NCI-H2171 treated with DMSO at 0.1 percent for 48 hours (cell line): ENCODE results near the gene HHIPL1.

ENCODE experiments used
- DNase-seq: peaks from one replicate; lab custom pipeline; 2025; lab: John Stamatoyannopoulos, UW

HHIPL1 gene

DNA sequence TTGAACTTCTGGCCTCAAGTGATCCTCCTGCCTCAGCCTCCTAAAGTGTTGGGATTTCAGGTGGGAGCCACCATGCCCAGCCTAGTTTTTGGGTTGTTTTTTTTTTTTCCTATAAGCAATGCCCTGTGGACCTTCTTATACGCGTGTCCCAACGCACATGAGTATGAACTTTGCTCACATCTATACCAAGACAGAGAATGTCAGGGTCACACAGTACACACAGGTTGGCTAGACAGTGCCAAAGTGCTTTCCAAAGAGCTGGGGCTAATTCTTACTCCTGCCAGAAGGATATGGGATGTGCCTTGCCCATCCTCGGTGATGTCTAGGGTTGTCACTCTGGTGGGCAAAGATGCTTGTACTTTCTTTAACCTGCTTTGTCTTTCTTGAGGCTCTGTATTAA lies 33.3 kb upstream of the HHIPL1 start:
- no peak for DNase-seq

DNA sequence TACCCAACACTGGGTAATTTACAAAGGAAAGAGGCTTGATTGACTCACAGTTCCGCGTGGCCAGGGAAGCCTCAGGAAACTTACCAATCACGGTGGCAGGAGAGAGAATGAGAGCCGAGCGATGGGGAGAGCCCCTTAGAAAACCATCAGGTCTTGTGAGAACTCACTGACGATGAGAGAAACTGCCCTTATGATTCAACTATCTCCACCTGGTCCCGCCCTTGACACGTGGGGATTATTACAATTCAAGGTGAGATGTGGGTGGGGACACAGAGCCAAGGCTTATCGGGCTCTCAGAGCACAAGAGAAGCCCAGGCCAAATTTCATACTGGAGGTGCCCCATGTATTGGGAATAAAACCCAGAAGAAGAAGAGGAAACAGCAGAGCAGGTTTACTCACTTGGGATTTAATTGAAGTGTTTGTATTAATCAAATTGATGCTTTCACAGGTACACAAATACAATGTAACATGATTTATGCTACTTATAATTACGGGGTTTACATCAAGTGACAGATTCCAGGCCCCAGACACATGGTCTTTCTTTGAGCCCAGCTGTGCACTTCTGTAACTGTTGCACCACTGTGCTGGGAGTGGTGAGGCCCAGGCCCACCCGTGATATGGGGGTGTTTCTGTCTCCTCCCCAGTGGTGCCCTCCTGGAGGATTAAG lies 32.7 kb upstream of the HHIPL1 start:
- peak; percentile 53 for DNase-seq

DNA sequence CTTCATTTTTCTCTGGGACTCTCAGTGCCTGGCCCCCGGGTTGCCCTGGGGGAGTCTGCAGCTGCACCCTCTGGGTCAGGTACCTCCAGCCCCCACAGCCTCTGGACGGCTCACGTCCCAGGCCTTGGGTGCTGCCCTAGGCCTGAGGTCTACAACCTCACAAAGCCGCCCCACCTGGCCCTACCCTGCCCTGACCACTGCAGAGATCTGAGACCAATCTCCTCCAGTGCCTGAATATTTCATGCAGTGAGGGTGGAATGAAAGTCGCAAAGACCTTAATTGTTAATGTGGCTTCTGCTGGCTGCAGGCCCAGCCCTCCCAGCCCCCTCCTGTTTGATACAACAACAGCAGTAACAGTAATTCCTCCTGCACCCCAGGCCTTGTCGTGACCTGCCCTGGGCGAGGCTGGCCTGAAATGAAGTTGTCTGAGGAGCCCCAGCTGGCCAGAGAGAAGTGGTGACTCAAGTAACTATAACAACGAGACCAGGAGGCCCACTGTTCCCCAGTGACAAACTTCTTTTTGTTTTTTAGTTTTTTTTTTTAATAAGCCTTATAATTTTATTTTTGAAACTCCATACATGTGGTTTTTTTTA lies 32.1 kb upstream of the HHIPL1 start:
- DNase-seq: no peak

DNA sequence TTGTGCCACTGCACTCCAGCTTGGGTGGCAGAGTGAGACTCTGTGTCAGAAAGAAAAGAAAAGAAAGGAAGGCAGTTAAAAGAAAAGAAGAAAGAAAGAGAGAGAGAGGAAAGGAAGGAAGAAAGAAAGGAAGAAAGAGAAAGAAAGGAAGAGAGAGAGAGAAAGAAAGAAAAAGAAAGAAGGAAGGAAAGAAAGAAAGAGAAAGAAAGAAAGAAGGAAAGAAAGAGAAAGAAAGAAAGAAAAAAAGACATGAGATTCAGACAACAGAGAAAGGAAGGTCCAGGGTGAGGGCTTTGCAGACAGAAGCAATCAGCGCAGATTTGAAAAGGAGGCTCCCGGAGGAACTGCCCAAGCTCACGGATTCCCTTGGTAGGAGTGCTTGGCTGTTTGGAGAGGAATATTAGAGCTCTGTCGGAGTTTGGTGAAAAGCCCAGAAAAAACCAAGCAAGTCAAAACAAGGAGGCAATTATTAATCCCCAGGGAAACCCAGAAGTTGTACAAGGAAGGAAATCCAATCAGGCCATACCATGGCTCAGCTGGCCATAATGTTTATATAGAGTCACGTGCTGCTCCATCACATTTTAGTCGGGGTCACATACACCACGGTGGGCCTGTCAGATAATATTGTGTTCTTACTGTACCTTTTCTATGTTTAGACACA lies 29.3 kb upstream of the HHIPL1 start:
- peak; percentile 33 for DNase-seq

DNA sequence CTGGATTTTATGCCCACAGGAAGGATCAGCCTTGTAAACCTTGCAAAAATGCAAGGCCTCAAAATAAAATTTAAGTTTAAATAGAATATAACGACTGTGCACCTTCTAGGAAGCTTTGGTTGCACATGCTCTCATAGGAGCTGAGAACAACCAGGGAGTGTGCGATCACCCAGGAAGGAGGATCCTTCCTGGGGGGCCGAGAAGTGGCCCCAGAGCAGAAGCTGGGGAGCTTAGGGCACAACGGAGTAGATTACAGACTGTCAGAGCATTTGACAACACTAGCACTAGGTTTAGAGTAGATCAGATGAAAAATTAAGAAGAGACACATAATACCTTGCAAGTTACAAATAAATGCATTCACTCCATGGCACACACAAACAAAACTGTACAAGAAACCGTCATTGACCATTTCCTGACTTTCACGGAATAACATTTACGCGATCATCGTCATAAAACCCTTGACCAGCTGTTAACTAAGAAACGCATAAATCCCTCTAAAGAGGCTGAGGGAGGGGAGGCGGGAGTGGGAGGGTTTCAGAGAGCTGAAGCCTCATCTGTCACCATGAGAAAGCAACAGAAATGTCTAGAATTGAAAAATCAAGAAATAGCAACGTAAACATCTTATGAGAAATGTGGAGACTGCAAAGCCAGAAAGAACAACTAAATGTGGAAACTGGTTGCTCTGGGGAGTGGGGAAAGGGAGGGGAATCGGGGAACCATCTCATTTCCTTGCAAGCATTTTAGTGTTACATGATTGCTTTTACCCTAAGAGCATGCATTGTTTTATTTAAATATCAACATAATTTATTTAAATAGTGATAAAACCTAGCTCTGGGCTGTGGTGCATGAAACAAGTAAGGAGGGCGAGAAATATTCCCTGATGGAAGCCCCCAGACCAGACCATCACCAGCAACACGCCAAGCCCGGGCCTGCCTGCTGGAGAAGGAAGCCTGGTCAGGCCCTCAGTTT lies 27.8 kb upstream of the HHIPL1 start:
- DNase-seq: no peak

DNA sequence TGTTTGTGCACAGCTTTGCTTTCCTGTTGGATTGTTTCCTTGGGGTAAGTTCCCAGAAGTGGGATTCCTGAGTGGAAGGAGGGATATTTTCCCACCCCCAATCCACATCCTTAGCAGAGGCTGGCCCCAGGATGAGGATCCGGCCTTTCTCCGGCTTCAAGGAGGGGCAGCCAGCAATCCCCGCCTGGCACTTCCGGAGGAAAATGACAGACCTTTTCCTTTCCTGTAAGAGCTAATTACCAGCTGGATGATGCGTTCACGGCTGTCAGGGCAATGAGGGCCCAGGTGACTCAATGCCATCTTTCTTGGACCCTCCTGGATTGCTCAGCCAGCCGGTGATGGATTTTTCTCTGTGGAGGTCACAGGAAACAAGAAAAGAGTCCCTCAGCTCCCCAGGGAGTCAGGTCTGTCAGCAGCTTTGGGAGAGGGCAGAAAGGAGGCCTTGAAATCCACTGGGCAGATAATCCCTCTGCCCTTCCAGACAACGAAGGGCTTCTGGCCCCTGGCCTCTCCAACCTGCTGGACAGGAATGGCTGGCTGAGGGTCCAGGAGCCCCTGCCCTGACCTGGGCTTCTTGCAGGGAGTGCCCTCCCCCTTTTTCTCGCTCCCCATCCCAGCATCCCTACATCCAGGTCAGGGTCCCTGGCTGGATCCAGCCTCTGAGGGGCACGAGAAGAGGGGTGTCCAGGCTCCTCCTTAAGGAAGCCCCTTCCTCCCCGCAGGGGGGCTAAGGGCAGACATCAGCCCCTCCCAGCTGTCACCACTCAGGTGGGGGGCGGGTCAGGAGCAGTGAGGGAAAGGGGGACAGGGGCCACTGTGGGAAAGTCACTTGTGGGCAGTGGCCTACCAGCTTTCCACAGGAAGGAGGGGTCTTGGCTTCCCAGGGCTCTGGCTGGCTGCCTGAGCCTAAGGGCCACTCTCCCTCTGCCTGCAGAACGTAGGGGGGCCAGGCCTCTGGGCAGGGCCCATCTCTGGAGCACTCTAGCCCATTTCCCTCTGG lies 24.8 kb upstream of the HHIPL1 start:
- peak; percentile 36 for DNase-seq

DNA sequence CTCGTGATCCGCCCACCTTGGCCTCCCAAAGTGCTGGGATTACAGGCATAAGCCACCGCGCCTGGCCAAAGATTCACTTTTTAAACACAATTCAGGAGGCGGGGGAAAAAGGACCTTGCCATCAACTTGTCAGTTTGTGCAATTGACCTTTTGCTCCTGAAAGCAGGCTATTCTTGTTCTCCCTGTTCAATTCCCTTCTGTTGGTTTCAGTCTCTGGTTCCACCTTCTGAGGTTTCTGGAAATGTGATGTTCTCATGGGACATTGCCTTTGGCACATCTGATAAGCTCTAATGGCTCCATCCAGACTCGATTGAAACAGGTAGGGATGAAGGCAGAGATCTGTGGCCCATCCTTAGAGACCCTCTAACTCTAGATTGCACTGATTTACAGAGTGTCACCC lies 23.0 kb upstream of the HHIPL1 start:
- DNase-seq: no peak

DNA sequence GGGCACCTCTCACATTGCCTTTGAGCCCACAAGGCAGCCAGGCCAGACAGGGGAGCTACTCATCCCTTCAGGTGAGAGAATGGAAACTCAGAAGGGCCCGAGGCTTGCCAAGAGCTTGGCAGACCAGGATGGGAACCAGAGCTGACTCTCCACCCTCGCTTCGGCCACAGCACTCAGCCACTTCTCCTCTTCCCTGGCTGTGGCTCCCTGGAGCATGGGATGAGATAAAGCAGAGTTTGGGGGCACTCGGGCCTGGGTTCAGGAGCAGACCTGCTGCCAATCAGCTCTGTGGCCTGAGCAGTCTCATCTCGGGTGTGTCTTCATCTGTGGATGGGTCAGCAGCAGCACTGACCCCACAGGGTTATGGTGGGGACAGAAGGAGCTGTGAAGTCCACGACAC lies 20.9 kb upstream of the HHIPL1 start:
- no peak for DNase-seq

DNA sequence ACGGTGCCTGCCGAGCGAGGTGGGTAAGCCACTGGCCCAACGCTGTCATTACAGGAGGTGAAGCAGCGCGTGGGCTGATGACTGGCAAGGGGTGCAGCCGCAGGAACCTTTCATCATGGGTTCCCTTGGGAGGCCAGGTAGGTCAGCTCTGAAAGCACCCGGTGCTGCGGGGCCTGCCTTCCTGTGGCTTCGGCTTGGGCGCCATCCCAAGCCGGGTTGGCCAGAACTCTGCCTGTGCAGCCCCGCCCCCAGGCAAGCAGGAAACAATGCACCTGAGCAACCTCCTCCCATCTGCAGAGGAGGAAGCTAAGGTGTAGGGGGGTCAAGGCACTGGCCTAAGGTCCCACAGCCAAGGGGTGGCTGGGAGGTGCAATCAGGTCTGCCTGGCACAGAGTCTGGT lies 20.0 kb upstream of the HHIPL1 start:
- no peak for DNase-seq

DNA sequence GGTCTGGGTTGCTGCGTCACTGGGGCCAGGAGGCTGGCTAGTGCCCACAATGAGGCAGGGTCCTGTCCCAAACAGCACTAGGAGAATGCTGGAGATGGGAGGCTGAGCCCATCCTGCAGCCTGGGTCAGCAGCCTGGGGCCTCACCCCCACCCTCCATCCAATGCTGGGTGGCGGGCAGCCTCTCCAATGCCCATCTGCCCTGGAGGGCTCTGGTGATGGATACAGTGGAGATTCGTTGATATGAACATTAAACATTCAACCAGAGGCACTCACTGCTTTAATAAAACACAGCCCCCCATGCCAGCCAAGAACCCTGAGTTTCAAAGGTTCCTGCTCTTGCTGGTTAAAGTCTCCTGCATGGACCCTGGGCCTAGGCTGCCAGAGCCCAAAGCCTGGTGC lies 19.5 kb upstream of the HHIPL1 start:
- DNase-seq: no peak

DNA sequence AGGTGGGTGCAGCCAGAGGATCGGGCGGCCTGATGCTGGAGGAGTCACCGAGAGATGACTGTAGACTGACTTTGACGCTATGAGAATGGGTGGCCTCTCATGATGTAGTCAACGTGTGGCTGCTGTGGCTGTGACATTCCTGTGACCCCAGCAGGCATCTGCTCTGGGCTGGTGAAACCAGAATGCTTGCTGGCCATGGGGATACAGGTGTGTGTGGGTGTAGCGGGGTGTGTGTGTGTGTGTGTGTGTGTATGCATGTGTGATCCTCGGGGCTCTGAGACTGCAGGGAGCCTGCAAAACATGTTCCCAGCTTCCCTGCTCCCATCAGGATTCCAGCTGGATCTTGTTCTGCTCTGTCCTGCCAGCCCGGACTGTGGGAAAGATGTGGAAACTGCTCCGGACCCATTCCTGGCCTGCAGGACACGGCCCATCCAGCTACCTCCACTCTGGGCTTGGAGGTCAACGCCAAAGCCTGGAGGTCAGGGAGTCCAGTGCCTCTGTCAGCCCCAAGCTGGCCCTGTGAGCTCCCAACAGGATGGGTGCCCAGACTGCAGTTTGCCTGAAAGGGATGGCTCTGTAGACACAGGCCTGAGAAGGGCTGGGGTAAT lies 18.8 kb upstream of the HHIPL1 start:
- DNase-seq: no peak

DNA sequence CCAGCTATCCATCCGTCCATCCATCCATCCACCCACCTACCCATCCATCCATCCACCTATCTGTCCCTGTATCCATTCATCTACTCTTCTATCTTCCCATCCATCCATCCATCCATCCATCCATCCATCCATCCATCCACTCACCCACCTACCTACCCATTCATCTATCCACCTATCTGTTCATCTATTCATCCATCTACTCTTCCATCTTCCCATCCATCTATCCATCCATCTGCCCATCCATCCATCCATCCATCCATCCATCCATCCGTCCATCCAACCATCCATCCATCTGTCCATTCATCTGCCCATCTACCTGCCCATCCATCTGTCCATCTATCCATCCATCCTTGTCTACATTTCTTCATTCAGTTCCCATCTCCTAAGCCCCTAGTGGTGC lies 17.8 kb upstream of the HHIPL1 start:
- DNase-seq: no peak

DNA sequence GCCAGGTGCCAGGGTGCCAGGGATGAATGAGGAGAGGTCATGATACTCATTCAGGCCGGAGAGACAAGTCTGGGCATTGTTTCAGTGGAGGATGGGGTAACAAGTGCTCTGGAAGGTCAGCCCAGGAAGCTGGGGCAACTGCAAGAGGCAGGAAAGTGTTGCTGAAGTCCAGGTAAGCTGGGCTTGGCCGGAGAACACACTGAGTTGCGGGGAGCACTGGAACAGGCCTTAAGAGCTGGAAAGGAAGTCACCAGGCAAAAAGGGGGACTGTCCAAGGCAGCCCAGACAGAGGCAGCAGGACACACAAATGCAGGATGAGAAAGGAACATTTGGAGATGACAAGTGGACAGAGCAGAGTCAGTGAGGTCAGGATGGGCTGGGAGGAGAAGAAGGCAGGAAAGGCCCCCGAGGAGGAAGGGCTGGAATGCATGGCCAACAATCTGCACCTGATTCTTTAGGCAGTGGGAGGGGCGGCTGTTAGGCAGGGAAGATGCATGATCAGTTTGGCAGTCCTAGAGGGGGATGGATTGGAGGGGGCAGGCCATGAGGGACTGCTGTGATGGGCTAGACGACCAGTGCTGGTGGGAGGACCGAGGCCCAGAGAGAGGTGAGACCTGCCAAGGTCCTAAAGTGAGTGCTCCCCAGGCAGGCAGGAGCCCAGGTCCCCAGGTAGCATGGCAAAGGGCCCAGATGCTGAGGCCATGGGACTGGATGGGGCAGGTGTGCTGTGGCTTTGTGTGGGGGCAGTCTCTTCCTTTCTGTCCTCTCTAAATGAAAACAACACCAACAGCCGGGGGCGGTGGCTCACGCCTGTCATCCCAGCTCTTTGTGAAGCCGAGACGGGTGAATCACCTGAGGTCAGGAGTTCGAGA lies 17.2 kb upstream of the HHIPL1 start:
- DNase-seq: no peak

DNA sequence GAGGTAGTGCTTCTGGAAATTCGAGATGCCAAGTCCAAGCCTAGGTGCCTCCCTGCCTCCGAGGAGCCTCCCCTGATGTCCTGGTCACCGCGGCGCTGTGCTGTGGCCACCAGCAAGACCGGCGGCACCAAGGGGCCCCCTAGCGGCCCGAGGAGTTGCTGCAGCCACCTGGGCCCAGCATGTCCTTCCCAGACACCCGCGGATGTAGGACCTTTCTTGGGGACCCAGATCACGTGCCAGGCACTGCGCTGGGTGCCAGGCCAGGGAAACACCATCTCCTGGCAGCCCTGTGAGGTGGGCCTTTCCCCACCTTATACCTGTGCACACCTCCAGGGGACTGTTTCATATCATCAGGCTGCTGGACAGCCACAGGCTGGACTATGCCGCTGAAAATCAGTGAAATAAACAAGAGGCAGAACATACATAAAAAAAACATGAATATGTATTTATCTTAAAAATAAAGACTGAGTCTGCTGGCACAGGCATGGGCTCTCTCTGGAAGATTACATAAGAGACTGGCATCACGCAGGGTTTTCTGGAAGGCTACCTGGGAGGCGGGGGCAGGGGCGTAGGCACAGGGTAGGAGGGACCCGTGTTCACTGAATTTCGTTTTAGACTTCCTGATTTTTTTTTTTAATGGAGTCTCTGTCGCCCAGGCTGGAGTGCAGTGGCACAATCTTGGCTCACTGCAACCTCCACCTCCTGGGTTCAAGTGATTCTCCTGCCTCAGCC lies 15.9 kb upstream of the HHIPL1 start:
- peak; percentile 42 for DNase-seq

DNA sequence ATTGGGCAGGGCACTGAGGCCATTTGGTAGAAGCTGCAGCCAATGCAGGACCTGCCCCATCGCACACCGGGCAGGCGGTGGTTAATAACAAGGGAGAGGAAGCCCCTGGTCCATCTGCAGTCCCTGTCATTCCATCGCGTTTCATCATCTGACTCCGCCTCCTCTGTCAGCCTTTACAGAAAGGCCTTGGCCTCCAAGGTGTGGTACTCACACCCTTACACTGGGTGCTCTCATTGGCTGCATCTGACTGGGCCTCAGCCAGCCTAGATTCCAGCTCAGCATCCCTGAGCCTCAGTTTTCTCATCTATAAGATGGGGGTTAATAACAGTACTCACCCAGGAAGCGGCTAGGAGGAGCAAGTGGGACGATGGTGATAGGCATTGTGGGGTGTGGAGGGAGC lies 14.7 kb upstream of the HHIPL1 start:
- DNase-seq: no peak

DNA sequence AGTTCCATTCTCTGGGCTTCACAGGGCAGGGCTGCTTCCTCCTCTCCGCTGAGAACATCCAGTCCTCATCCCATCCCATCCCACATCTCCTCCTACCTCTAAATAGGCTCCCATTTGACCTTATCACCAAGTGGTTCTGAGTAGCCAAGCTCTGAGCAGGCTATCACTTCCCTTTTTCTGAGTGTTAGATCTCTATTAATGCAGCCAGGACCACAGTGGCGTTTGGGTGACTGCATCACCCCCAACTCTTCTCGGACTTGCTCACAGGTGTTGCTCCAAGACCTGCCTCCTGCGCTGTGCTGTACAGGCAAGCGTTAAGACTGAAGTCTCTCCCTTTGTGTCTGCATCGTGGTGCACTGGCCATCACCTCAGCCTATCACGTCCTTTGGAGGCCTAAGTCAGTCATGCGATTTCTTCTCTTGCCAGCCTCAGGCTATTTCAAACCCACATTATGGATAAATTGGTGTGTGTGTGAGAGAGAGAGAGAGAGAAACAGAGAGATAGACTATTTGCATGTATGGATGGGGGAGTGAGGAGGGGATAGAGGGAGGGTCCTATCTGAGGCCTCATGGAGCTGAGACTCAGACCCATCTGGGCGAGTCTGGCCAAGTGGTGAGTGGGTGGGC lies 12.4 kb upstream of the HHIPL1 start:
- DNase-seq: no peak

DNA sequence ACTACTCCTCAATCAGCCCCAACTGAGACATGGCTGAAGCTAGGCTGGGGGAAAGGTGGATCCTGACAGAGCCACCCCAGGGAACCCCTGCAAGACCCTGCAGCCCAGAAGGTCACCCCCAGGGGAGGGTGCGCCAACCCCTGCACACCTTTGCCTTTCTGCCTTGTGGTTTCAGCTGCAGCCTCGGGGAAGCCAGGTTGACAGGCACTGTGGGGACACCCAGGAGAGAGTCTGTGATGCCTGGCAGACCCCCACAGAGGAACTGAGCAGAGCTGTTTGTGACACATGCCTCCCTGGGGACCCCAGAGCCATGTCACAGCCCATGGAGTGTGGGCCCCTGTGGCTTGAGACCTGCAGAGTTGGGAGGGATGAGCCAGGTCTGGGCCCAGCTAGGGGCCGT lies 11.8 kb upstream of the HHIPL1 start:
- DNase-seq: no peak

DNA sequence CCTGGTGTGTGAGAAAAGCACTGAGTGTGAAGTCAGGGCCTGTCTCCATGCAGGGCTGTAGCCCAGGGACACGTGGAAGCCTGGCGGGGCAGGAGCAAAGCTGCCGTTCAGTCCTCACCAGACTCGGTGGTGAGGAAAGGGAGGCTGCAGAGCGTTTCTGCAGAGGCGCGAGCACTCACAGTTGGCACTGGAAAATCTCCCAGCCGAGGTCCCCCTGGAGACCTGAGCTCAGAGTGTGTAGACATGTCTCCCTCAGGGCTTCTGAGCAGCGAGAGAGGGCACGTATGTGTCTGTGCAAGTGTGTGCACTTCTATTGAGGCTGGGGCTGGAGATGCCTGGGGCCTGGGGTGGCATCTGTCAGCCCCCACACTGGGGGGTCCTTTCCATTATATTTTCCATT lies 11.0 kb upstream of the HHIPL1 start:
- DNase-seq: peak; percentile 36

DNA sequence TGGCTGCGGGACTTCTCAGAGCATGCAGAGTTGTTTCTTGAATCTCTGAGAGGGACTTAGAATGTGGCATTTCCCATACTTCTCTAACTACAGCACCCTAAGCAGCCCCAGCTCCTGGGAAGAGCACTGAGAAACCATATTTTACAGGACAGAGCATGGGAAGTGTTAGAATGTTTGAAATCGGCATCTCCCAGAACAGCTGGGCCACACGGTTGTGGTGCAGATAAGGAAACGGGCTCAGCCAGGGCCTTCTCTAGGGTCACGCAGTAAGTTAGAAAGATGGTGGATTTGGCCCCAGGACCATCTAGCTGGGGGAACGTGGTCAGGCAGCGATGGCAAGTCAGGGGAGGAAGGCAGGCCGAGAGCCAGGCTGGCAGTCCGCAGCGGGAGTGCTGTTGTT lies 10.5 kb upstream of the HHIPL1 start:
- no peak for DNase-seq
